A549 (cell line): ENCODE results near the gene CUL2. TPM values are rescaled to one million over a fixed set of nuclear protein-coding genes. Genes with fewer than 3 reads are reported as not detected.

Source experiments
- ATAC-seq, 2 experiments: fragments of 200-7000 bp in 1 of 2; fragments of >200 bp in 1 of 2; cut with Nextera tagmentation in 1 of 2; cut with Tn5 transposase in 1 of 2; 3 replicates each; pipeline versions ENCODE4 v1.8.0 to v1.9.1; 2018 to 2020; ENCODE audit warnings: mild to moderate bottlenecking in 1 of 2, moderate library complexity in 1 of 2
- CTCF ChIA-PET: fragments of 300-600 bp; sonication (Branson Sonifier 250); formaldehyde crosslinking; extraction: SDS; loops from one replicate; lab custom pipeline; 2021; ENCODE audit warnings: antibody characterized with exemption, inconsistent platforms; lab: Yijun Ruan, JAX
- POLR2A ChIA-PET: fragments of 350-600 bp; formaldehyde crosslinking; extraction: SDS; loops from one replicate; lab custom pipeline; 2021; ENCODE audit warnings: antibody characterized with exemption, inconsistent platforms; lab: Yijun Ruan, JAX
- DNase-seq, 2 experiments: peaks; one replicate each; pipeline versions ENCODE4 v3.0.0 to v3.0.0-alpha.2; 2011 to 2016; ENCODE audit warnings: low read depth in 1 of 2, low spot score in 1 of 2
- FAIRE-seq: peaks from 2 replicates; lab custom pipeline; 2011; peaks lifted over from hg19 to GRCh38; lab: Jason Lieb, UNC
- H3K27ac ChIP-seq, 2 experiments: fragments of >200 bp; sonication (Bioruptor Twin); formaldehyde crosslinking; 3 replicates each; pipeline ENCODE4 v1.5.1; 2016 to 2017
- H3K4me1 ChIP-seq: fragments of >200 bp; sonication (Bioruptor Twin); formaldehyde crosslinking; 3 replicates; pipeline ENCODE4 v1.6.1; 2016
- H3K4me2 ChIP-seq: fragments of >200 bp; sonication (Bioruptor Twin); formaldehyde crosslinking; 3 replicates; pipeline ENCODE4 v1.6.1; 2016
- H3K4me3 ChIP-seq: fragments of >200 bp; sonication (Bioruptor Twin); formaldehyde crosslinking; 3 replicates; pipeline ENCODE4 v1.5.1; 2016
- H3K9me3 ChIP-seq: fragments of >200 bp; sonication (Bioruptor Twin); formaldehyde crosslinking; 3 replicates; pipeline ENCODE4 v1.6.1; 2016
- ATOH8 ChIP-seq: fragments of 250-450 bp; sonication (Bioruptor Pico); IDR thresholded peaks from 2 replicates; pipeline ENCODE4 v1.5.0; 2020; ENCODE audit warnings: low read depth, mild to moderate bottlenecking, moderate library complexity
- CBX2 ChIP-seq: fragments of 200-600 bp; sonication (generic); IDR thresholded peaks from 2 replicates; pipeline ENCODE4 v1.6.1; 2016; ENCODE audit warnings: low read depth, mild to moderate bottlenecking, borderline replicate concordance
- CEBPB ChIP-seq, 2 experiments: fragments of >200 bp in 1 of 2; sonication (Bioruptor Twin) in 1 of 2; formaldehyde crosslinking in 1 of 2; IDR thresholded peaks; 2 replicates each; pipeline ENCODE4 v1.6.1; 2012 to 2016
- CHD2 ChIP-seq: fragments of 150-350 bp; IDR thresholded peaks from 2 replicates; pipeline ENCODE4 v1.6.1; 2014; ENCODE audit warnings: low read length; ENCODE audit not compliant: partially characterized antibody
- CHD4 ChIP-seq: fragments of 200-600 bp; sonication (generic); IDR thresholded peaks from 2 replicates; pipeline ENCODE4 v1.6.1; 2016; ENCODE audit warnings: antibody characterized with exemption, mild to moderate bottlenecking, borderline replicate concordance
- E2F6 ChIP-seq: IDR thresholded peaks from 2 replicates; pipeline ENCODE4 v1.6.1; 2012; ENCODE audit warnings: low read depth, borderline replicate concordance
- ELK1 ChIP-seq: fragments of 150-350 bp; IDR thresholded peaks from 2 replicates; pipeline ENCODE4 v1.6.1; 2014; ENCODE audit warnings: low read depth, mild to moderate bottlenecking, low read length
- EP300 ChIP-seq, 2 experiments: fragments of >200 bp; sonication (Bioruptor Twin); formaldehyde crosslinking; IDR thresholded peaks; 2 replicates in 1 of 2; 3 replicates in 1 of 2; pipeline ENCODE4 v1.6.1; 2016 to 2017
- FOSB ChIP-seq: fragments of 250-450 bp; sonication (Bioruptor Pico); IDR thresholded peaks from 2 replicates; pipeline ENCODE4 v1.5.0; 2020; ENCODE audit warnings: mild to moderate bottlenecking, moderate library complexity
- FOXS1 ChIP-seq: fragments of 250-450 bp; sonication (Bioruptor Pico); IDR thresholded peaks from 2 replicates; pipeline ENCODE4 v1.5.0; 2020; ENCODE audit warnings: mild to moderate bottlenecking, moderate library complexity
- HMGXB4 ChIP-seq: fragments of 250-450 bp; sonication (Bioruptor Pico); IDR thresholded peaks from 2 replicates; pipeline ENCODE4 v1.5.0; 2021; ENCODE audit warnings: mild to moderate bottlenecking, moderate library complexity, borderline replicate concordance
- HOXA7 ChIP-seq: fragments of 250-450 bp; sonication (Bioruptor Pico); IDR thresholded peaks from 2 replicates; pipeline ENCODE4 v1.5.0; 2020; ENCODE audit warnings: mild to moderate bottlenecking, moderate library complexity
- HOXB13 ChIP-seq: fragments of 250-450 bp; sonication (Bioruptor Pico); IDR thresholded peaks from 2 replicates; pipeline ENCODE4 v1.5.0; 2020; ENCODE audit warnings: low read depth, mild to moderate bottlenecking, moderate library complexity
- JUN ChIP-seq, 2 experiments: fragments of >200 bp; sonication (Bioruptor Twin); formaldehyde crosslinking; IDR thresholded peaks; 2 replicates in 1 of 2; 3 replicates in 1 of 2; pipeline ENCODE4 v1.6.1; 2016 to 2017
- KDM1A ChIP-seq: fragments of 200-600 bp; sonication (generic); IDR thresholded peaks from 2 replicates; pipeline ENCODE4 v1.6.1; 2016; ENCODE audit warnings: low read depth, mild to moderate bottlenecking
- MAZ ChIP-seq: fragments of 150-350 bp; IDR thresholded peaks from 2 replicates; pipeline ENCODE4 v1.6.1; 2014; ENCODE audit warnings: antibody characterized with exemption, low read depth, low read length, borderline replicate concordance
- NFE2L2 ChIP-seq: fragments of 150-350 bp; conservative IDR thresholded peaks from 2 replicates; pipeline ENCODE4 v1.6.1; 2014; ENCODE audit warnings: low read length
- PHF8 ChIP-seq: fragments of 200-600 bp; sonication (generic); IDR thresholded peaks from 2 replicates; pipeline ENCODE4 v1.6.1; 2016; ENCODE audit warnings: low read depth, mild to moderate bottlenecking, antibody characterized with exemption, moderate library complexity, borderline replicate concordance
- TFCP2L1 ChIP-seq: fragments of 250-450 bp; sonication (Bioruptor Pico); IDR thresholded peaks from 2 replicates; pipeline ENCODE4 v1.5.0; 2021; ENCODE audit warnings: mild to moderate bottlenecking
- ZFP36 ChIP-seq: fragments of 450-650 bp; IDR thresholded peaks from 2 replicates; pipeline ENCODE4 v1.6.1; 2014; ENCODE audit warnings: borderline replicate concordance; ENCODE audit not compliant: partially characterized antibody
- ZNF302 ChIP-seq: fragments of 250-450 bp; sonication (Bioruptor Pico); IDR thresholded peaks from 2 replicates; pipeline ENCODE4 v1.9.0; 2021; ENCODE audit warnings: inconsistent platforms, mild to moderate bottlenecking, moderate library complexity
- WGBS: methylation state at CpG from one replicate; pipeline ENCODE4 v1.1.6; 2017; ENCODE audit errors: missing lambda C conversion rate; 5-methylcytosine and 5-hydroxymethylcytosine counted together
- polyA plus RNA-seq, 4 experiments: library from polyadenylated mRNA; depleted of rRNA in 3 of 4; stranded (reverse); fragments of >200 nt; fragmentation: RNase III in 1 of 4; extraction: RNeasy Plus Mini Kit Qiagen cat#74134 plus additional on column Dnase treatment in 1 of 4; gene quantifications; 2 replicates in 3 of 4; 3 replicates in 1 of 4; pipeline ENCODE4 v1.2.3, GENCODE V29; 2011 to 2017

The CUL2 gene
- polyA plus RNA-seq, 2 of the 4 experiments (the other 2 are of a cell fraction) = 26.8 to 35.1 TPM

GRCh38 chr10:35000936-35001335 is 89.2 kb downstream of the CUL2 start:
- Histone ChIP-seq H3K4me1 (peaks cover 5% of the 10 kb centered on the region; the same call in 1 of the 3 replicates), H3K4me2 (no peak overlapping the region)
- WGBS = 90% methylated on average over 4 of the region's 4 CpGs
- CTCF ChIA-PET = no interaction called here
- TF ChIP-seq KDM1A (no peak), CEBPB (IDR thresholded peaks at IDR 0.05) (no peak), TFCP2L1 (no peak), FOSB (CRISPR knock-in tag) (no peak), MAZ (no peak), E2F6 (no peak), NFE2L2 (no peak), HOXA7 (CRISPR knock-in tag) (no peak), ATOH8 (no peak), JUN (IDR thresholded peaks at IDR 0.05) (no peak), EP300 (IDR thresholded peaks at IDR 0.05) (no peak), PHF8 (no peak), CHD4 (no peak), CBX2 (no peak), FOXS1 (no peak), HMGXB4 (no peak), ZNF302 (CRISPR knock-in tag) (no peak), HOXB13 (CRISPR knock-in tag) (no peak)
- TF ChIP-seq, all 56 proteins: peak for 0
- Histone ChIP-seq H3K27ac (no peak overlapping the region), H3K9me3 (no peaks in the 10 kb centered on the region), H3K4me3 (no peak overlapping the region)
- DNase-seq = no peak
- POLR2A ChIA-PET = no interaction called here
- no peak for FAIRE-seq
- no peak for ATAC-seq

GRCh38 chr10:34999532-34999931 is 90.6 kb downstream of the CUL2 start:
- POLR2A ChIA-PET = no interaction called here
- ATAC-seq (no peak), DNase-seq (no peak), FAIRE-seq (no peak)
- Histone ChIP-seq H3K27ac (no peak overlapping the region), H3K4me2 (no peak overlapping the region), H3K4me3 (no peak overlapping the region), H3K4me1 (peaks cover 7% of the 10 kb centered on the region), H3K9me3 (no peaks in the 10 kb centered on the region)
- CTCF ChIA-PET = interaction anchor here (0.6 to 1.1 kb wide), 2 partner anchors 29 to 345 kb away, joined by 3 read pairs; no protein-coding TSS in a partner anchor
- no peak for TF ChIP-seq ATOH8
- TF ChIP-seq CHD2 = no peak
- TF ChIP-seq ZFP36 = no peak
- TF ChIP-seq ELK1 = no peak
- TF ChIP-seq HOXA7 (CRISPR knock-in tag) = no peak
- no peak for TF ChIP-seq CBX2
- 92% methylated on average over 5 of the region's 5 CpGs for WGBS
